IPS-11a (cell line): ENCODE data around the gene SPTAN1.
A peak's percentile ranks its signal among the peaks of the same experiment; 100 is the strongest.
"Not testable (repeated sequence)": the region's sequence is repeated elsewhere in the genome, so short reads cannot be mapped to it uniquely, and the experiment has no call there.

Experiments
- H3K4me3 ChIP-seq: one replicate; pipeline ENCODE4 v1.5.1; 2013; ENCODE audit warnings: low read depth, low read length, control low read depth

SPTAN1 gene

GRCh38 chr9:128656416-128657343, 104.3 kb downstream of the SPTAN1 start, which contains the start of gene DYNC2I2:
Gene DYNC2I2, minus strand, starts transcription at chr9:128656847. Its CDS starts 121 bp downstream, at chr9:128656726.
- peak within 1 kb of the TSS; percentile 68 for H3K4me3 ChIP-seq

GRCh38 chr9:128657344-128657704, 104.9 kb downstream of the SPTAN1 start:
- H3K4me3 ChIP-seq, result no peak overlapping the region

DNA sequence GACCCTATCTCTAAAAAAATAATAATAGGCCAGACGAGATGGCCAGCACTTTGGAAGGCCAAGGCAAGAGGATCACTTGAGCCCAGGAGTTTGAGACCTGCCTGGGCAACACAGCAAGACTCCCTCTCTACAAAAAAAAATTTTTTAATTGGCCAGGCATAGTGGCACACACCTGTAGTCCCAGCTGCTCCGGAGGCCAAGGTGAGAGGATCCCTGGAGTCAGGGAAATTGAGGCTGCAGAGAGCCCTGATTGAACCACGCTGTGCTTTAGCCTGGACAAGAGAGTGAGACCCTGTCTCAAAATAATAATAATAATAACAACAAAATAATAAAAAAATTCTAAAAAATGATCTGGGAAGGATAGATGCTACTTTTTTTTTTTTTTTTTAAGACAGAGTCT, 105.4 kb downstream of the SPTAN1 start:
- H3K4me3 ChIP-seq, result no peak overlapping the region

DNA sequence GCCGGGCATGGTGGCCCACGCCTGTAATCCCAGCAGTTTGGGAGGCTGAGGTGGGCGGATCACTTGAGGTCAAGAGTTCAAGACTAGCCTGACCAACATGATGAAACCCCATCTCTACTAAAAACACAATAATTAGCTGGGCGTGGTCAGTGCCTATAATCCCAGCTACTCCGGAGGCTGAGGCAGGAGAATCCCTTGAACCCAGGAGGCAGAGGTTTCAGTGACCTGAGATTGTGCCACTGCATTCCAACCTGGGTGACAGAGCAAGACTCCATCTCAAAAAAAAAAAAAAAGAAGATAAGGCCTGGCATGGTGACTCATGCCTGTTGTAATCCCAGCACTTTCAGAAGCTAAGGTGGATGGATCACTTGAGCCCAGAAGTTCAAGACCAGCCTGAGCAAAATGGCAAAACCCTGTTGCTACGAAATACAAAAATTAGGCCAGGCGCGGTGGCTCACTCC, 114.1 kb downstream of the SPTAN1 start:
- H3K4me3 ChIP-seq, result not testable (repeated sequence)

DNA sequence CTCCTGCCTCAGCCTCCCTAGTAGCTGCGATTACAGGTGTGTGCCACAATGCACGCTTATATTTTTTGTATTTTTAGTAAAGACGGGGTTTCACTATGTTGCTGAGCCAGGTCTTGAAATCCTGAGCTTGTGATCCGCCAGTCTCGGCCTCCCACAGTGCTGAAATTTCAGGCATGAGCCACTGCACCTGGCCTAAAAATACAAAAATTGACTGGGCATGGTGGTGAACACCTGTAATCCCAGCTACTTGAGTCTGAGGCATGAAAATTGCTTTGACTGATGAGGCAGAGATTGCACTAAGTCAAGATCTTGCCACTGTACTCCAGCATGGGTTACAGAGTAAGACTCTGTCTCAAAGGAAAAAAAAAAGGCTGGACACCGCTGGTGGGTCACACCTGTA, 117.4 kb downstream of the SPTAN1 start:
- H3K4me3 ChIP-seq, result no peak overlapping the region

GRCh38 chr9:128675382-128675781, 123.0 kb downstream of the SPTAN1 start:
- H3K4me3 ChIP-seq, result no peak overlapping the region

- no peak overlapping the region for H3K4me3 ChIP-seq
Measured at GRCh38 chr9:128677794-128678193, 125.4 kb downstream of the SPTAN1 start.
